Common myeloid progenitor, CD34-positive (primary cell): ENCODE data around the gene NPFF.

Experiments
- CTCF ChIA-PET: fragments of 350-600 bp; sonication (Branson Sonifier 250); formaldehyde crosslinking; loops from one replicate; lab custom pipeline; 2021; ENCODE audit warnings: antibody characterized with exemption; lab: Charles Lee
- POLR2A ChIA-PET: fragments of 350-600 bp; sonication (Branson Sonifier 250); formaldehyde crosslinking; loops from one replicate; lab custom pipeline; 2021; ENCODE audit warnings: antibody characterized with exemption; lab: Charles Lee
- DNase-seq, 3 donors: peaks; one replicate each; pipeline versions ENCODE4 v3.0.0 to v3.0.0-alpha.2; 2013
- H3K27ac ChIP-seq, 2 experiments: 1 replicate in 1 of 2; 2 replicates in 1 of 2; pipeline ENCODE4 v1.7.0; 2013; ENCODE audit warnings: inconsistent platforms in 2 of 2, low read length in 2 of 2, mild to moderate bottlenecking in 2 of 2, low read depth in 1 of 2, moderate library complexity in 1 of 2; ENCODE audit not compliant: severe bottlenecking in 2 of 2, insufficient read depth in 1 of 2, poor library complexity in 1 of 2
- H3K27me3 ChIP-seq, 5 experiments: replicated peaks in 2 of 5; 1 replicate in 3 of 5; 2 replicates in 2 of 5; pipeline versions ENCODE4 v1.6.1 to v1.7.0; 2013; ENCODE audit warnings: low read length in 4 of 5, mild to moderate bottlenecking in 2 of 5, moderate library complexity in 2 of 5, inconsistent platforms in 1 of 5; ENCODE audit not compliant: insufficient read depth in 5 of 5, control insufficient read depth in 4 of 5
- H3K36me3 ChIP-seq, 4 experiments: 1 replicate in 2 of 4; 2 replicates in 2 of 4; pipeline versions ENCODE4 v1.6.1 to v1.7.0; 2013; ENCODE audit warnings: low read length in 3 of 4, control low read depth in 1 of 4, mild to moderate bottlenecking in 1 of 4; ENCODE audit not compliant: control insufficient read depth in 4 of 4, insufficient read depth in 4 of 4
- H3K4me1 ChIP-seq, 4 experiments: 1 replicate in 3 of 4; 2 replicates in 1 of 4; pipeline versions ENCODE4 v1.6.1 to v1.7.1; 2013; ENCODE audit warnings: low read length in 3 of 4, mild to moderate bottlenecking in 3 of 4, control low read depth in 1 of 4, inconsistent platforms in 1 of 4, moderate library complexity in 1 of 4; ENCODE audit not compliant: control insufficient read depth in 4 of 4, insufficient read depth in 4 of 4; ENCODE audit errors: control extremely low read depth in 1 of 4
- H3K4me3 ChIP-seq, 7 experiments: 1 replicate in 4 of 7; 2 replicates in 3 of 7; pipeline versions ENCODE4 v1.5.1 to v1.7.0; 2013; ENCODE audit warnings: mild to moderate bottlenecking in 7 of 7, low read length in 6 of 7, moderate library complexity in 6 of 7, inconsistent platforms in 2 of 7, low read depth in 2 of 7, control low read depth in 1 of 7; ENCODE audit not compliant: insufficient read depth in 4 of 7, control insufficient read depth in 1 of 7; ENCODE audit errors: extremely low read depth in 1 of 7
- H3K9me3 ChIP-seq, 5 experiments: 1 replicate in 4 of 5; 2 replicates in 1 of 5; pipeline versions ENCODE4 v1.6.1 to v1.7.1; 2013; ENCODE audit warnings: low read length in 4 of 5, mild to moderate bottlenecking in 2 of 5, inconsistent platforms in 1 of 5, low read depth in 1 of 5, moderate library complexity in 1 of 5; ENCODE audit not compliant: control insufficient read depth in 4 of 5, insufficient read depth in 2 of 5; ENCODE audit errors: control extremely low read depth in 1 of 5
- WGBS: methylation state at CpG from one replicate; pipeline ENCODE4 v1.1.5; 2013; ENCODE audit not compliant: insufficient coverage; 5-methylcytosine and 5-hydroxymethylcytosine counted together

NPFF gene

GRCh38 chr12:53462935-53463334 is 44.3 kb downstream of the NPFF start:
- no peak overlapping the region for H3K4me3 ChIP-seq
- peaks cover 42 to 100% (median 87%) of the 10 kb centered on the region in 4 experiments for H3K36me3 ChIP-seq
- DNase-seq: no peak
- H3K27ac ChIP-seq: no peak overlapping the region
- ChIA-PET POLR2A (interaction anchor here (2.6 kb wide), 1 partner anchor 20 kb away, joined by 5 read pairs; no protein-coding TSS in a partner anchor), CTCF (interaction anchor here (3.8 kb wide), 1 partner anchor 12 kb away, joined by 24 read pairs; no protein-coding TSS in a partner anchor)
- WGBS: 100% methylated on average over 1 of the region's 3 CpGs
- no peaks in the 10 kb centered on the region for H3K4me1 ChIP-seq
- H3K9me3 ChIP-seq: no peaks in the 10 kb centered on the region
- no peaks in the 10 kb centered on the region for H3K27me3 ChIP-seq

GRCh38 chr12:53461591-53461990 is 45.7 kb downstream of the NPFF start:
- CTCF ChIA-PET: interaction anchor here (1.0 to 2.0 kb wide), 3 partner anchors 9 to 14 kb away, joined by 3 to 9 read pairs (median 4); no protein-coding TSS in a partner anchor
- H3K27me3 ChIP-seq: no peaks in the 10 kb centered on the region
- no peak for DNase-seq
- H3K4me3 ChIP-seq: no peak overlapping the region
- no peaks in the 10 kb centered on the region for H3K9me3 ChIP-seq
- H3K4me1 ChIP-seq: no peaks in the 10 kb centered on the region
- no peak overlapping the region for H3K27ac ChIP-seq
- POLR2A ChIA-PET: interaction anchor here (2.6 kb wide), 1 partner anchor 21 kb away, joined by 5 read pairs; no protein-coding TSS in a partner anchor
- peaks cover 35 to 100% (median 84%) of the 10 kb centered on the region in 4 experiments for H3K36me3 ChIP-seq
- WGBS: 80% methylated on average over 1 of the region's 8 CpGs

- Histone ChIP-seq H3K9me3 (no peaks in the 10 kb centered on the region), H3K27ac (no peak overlapping the region), H3K36me3 (peaks cover 33 to 100% (median 82%) of the 10 kb centered on the region in 4 experiments), H3K27me3 (no peaks in the 10 kb centered on the region), H3K4me3 (no peak overlapping the region), H3K4me1 (no peaks in the 10 kb centered on the region)
- 100% methylated on average over 3 of the region's 3 CpGs for WGBS
- ChIA-PET POLR2A (interaction anchor here (2.6 kb wide), 1 partner anchor 21 kb away, joined by 5 read pairs; no protein-coding TSS in a partner anchor), CTCF (interaction anchor here (2.0 kb wide), 1 partner anchor 15 kb away, joined by 9 read pairs; no protein-coding TSS in a partner anchor)
- no peak for DNase-seq
These were observed 46.2 kb downstream of the NPFF start for GRCh38 chr12:53461059-53461458.

GRCh38 chr12:53459097-53459496 is 48.2 kb downstream of the NPFF start:
- DNase-seq: no peak
- Histone ChIP-seq H3K36me3 (peaks cover 35 to 100% (median 77%) of the 10 kb centered on the region in 4 experiments), H3K9me3 (no peaks in the 10 kb centered on the region), H3K27ac (no peak overlapping the region), H3K4me3 (no peak overlapping the region), H3K27me3 (no peaks in the 10 kb centered on the region), H3K4me1 (peaks cover 0 to 4% (median 2%) of the 10 kb centered on the region in 4 experiments)
- POLR2A ChIA-PET: no interaction called here
- WGBS: 100% methylated on average over 3 of the region's 4 CpGs
- CTCF ChIA-PET: interaction anchor here (1.0 to 3.2 kb wide), 4 partner anchors 14 to 114 kb away, joined by 3 to 13 read pairs (median 6); no protein-coding TSS in a partner anchor
